Measurements from ENCODE around the gene PCBP1.

DNA sequence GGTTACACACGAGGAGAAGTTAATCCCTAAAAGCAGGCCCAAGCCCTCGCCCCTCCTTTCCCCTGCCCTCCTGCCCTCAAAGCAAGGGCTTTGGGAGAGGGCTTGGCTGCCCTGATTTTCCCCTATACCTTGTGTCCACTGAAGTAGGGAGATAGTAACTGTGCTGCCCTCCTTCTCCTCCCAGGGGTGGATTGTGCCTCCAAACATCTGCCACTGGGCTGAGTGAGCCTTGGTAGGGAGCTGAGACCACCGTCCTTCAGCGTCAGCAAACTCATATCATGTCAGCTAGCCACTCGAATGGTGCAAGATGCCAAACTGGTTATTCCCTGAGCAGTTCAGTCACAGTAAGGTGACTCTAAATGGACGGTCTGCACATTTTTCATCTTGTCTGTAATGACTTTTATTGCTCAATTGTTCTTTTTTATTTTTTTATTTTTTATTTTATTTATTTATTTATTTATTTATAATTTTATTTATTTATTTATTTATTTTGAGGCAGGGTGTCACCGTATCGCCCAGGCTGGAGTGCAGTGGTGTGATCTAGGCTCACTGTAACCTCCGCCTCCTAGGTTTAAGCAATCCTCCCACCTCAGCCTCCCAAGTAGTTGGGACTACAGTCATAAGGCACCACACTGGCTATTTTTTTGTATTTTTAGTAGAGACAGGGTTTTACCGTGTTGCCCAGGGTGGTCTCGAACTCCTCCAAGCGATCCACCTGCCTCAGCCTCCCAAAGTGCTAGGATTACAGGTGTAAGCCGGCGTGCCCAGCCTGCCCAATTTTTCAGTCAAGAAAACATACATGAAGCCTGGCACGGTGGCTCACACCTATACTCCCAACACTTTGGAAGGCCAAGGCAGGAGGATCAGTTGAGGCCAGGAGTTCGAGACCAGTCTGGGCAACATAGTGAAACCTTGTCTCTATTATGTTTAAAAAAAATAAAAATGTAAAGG lies 8.7 kb downstream of the PCBP1 start:
- TF ChIP-seq, protein P1, sequence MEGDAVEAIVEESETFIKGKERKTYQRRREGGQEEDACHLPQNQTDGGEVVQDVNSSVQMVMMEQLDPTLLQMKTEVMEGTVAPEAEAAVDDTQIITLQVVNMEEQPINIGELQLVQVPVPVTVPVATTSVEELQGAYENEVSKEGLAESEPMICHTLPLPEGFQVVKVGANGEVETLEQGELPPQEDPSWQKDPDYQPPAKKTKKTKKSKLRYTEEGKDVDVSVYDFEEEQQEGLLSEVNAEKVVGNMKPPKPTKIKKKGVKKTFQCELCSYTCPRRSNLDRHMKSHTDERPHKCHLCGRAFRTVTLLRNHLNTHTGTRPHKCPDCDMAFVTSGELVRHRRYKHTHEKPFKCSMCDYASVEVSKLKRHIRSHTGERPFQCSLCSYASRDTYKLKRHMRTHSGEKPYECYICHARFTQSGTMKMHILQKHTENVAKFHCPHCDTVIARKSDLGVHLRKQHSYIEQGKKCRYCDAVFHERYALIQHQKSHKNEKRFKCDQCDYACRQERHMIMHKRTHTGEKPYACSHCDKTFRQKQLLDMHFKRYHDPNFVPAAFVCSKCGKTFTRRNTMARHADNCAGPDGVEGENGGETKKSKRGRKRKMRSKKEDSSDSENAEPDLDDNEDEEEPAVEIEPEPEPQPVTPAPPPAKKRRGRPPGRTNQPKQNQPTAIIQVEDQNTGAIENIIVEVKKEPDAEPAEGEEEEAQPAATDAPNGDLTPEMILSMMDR (IDR thresholded peaks at IDR 0.05; ENCODE audit: low read depth, low read length, poor library complexity, severe bottlenecking) = no peak
- TF ChIP-seq EZH2phosphoT487 (IDR thresholded peaks at IDR 0.05; ENCODE audit: borderline replicate concordance, low read length) = no peak

All from DOHH2 (cell line).